DOHH2 (cell line): ENCODE measurements around the gene NNT.

Experiments used
- EZH2phosphoT487 ChIP-seq: fragments of 200-600 bp; sonication (generic); IDR thresholded peaks from 2 replicates; pipeline ENCODE4 v1.6.1; 2017; ENCODE audit warnings: borderline replicate concordance, mild to moderate bottlenecking, antibody characterized with exemption, low read length, moderate library complexity, mixed read lengths
- TF ChIP-seq, protein P1 (sequence below): fragments of 200-600 bp; sonication (generic); IDR thresholded peaks from one replicate; pipeline ENCODE4 v1.5.1; 2014; ENCODE audit warnings: antibody characterized with exemption, mild to moderate bottlenecking, low read depth, low read length; ENCODE audit not compliant: poor library complexity, severe bottlenecking

DNA sequence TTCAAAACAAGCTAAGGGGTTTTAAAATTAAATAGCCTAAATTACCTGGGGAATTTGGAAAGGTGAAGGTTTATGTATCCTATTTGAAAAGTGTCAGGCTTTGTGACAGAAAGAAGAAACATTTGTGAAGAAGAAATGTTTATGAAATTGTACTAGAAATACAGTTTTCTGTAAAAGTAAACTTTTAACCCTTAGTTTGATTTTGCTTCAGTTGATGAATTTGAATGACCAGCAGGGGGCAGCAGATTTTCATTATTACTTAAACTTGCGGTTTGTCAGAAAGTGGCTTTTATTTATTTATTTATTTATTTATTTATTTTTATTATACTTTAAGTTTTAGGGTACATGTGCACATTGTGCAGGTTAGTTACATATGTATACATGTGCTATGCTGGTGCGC is 58.1 kb downstream of the NNT start:
- TF ChIP-seq, protein P1, sequence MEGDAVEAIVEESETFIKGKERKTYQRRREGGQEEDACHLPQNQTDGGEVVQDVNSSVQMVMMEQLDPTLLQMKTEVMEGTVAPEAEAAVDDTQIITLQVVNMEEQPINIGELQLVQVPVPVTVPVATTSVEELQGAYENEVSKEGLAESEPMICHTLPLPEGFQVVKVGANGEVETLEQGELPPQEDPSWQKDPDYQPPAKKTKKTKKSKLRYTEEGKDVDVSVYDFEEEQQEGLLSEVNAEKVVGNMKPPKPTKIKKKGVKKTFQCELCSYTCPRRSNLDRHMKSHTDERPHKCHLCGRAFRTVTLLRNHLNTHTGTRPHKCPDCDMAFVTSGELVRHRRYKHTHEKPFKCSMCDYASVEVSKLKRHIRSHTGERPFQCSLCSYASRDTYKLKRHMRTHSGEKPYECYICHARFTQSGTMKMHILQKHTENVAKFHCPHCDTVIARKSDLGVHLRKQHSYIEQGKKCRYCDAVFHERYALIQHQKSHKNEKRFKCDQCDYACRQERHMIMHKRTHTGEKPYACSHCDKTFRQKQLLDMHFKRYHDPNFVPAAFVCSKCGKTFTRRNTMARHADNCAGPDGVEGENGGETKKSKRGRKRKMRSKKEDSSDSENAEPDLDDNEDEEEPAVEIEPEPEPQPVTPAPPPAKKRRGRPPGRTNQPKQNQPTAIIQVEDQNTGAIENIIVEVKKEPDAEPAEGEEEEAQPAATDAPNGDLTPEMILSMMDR = peak; percentile 42
- TF ChIP-seq EZH2phosphoT487 = no peak
